HG03571 (cell line): ENCODE results near the gene PSMB7.
"Not testable (repeated sequence)": the region's sequence is repeated elsewhere in the genome, so short reads cannot be mapped to it uniquely, and the experiment has no call there.

ENCODE experiments used
- ATAC-seq: cut with Tn5 transposase; IDR thresholded peaks from one replicate; pipeline ENCODE4 v1.9.1; 2021; ENCODE audit not compliant: unreplicated experiment

Gene PSMB7

GRCh38 chr9:124443625-124444024 lies 28.4 kb upstream of the PSMB7 start:
- no peak for ATAC-seq

GRCh38 chr9:124442826-124443225 lies 27.6 kb upstream of the PSMB7 start:
- ATAC-seq = no peak

GRCh38 chr9:124442379-124442778 lies 27.1 kb upstream of the PSMB7 start:
- ATAC-seq = no peak

- no peak for ATAC-seq
Observed at GRCh38 chr9:124441291-124441690, 26.0 kb upstream of the PSMB7 start.

- ATAC-seq = no peak
Observed at GRCh38 chr9:124440786-124441185, 25.5 kb upstream of the PSMB7 start.

GRCh38 chr9:124439686-124440243 lies 24.5 kb upstream of the PSMB7 start:
- no peak for ATAC-seq

- no peak for ATAC-seq
Observed at GRCh38 chr9:124439086-124439485, 23.8 kb upstream of the PSMB7 start.

GRCh38 chr9:124438091-124438490 lies 22.8 kb upstream of the PSMB7 start:
- ATAC-seq = no peak

- no peak for ATAC-seq
Observed at GRCh38 chr9:124437086-124437485, 21.8 kb upstream of the PSMB7 start.

GRCh38 chr9:124436320-124436719 lies 21.1 kb upstream of the PSMB7 start:
- no peak for ATAC-seq

- no peak for ATAC-seq
Observed at GRCh38 chr9:124429530-124429867, 14.3 kb upstream of the PSMB7 start.

- no peak for ATAC-seq
Observed at GRCh38 chr9:124428751-124429529, 13.7 kb upstream of the PSMB7 start.

GRCh38 chr9:124427281-124427680 lies 12.0 kb upstream of the PSMB7 start:
- no peak for ATAC-seq

GRCh38 chr9:124426361-124426760 lies 11.1 kb upstream of the PSMB7 start:
- ATAC-seq = no peak

GRCh38 chr9:124425733-124426132 lies 10.5 kb upstream of the PSMB7 start:
- ATAC-seq = not testable (repeated sequence)

- ATAC-seq = no peak
Observed at GRCh38 chr9:124423591-124423990, 8.3 kb upstream of the PSMB7 start.

GRCh38 chr9:124423155-124423554 lies 7.9 kb upstream of the PSMB7 start:
- ATAC-seq = no peak

GRCh38 chr9:124420991-124421543 lies 5.8 kb upstream of the PSMB7 start:
- ATAC-seq = no peak

GRCh38 chr9:124419832-124420489 lies 4.7 kb upstream of the PSMB7 start:
- no peak for ATAC-seq

- no peak for ATAC-seq
Observed at GRCh38 chr9:124415852-124416484, 726 bp upstream of the PSMB7 start.

- ATAC-seq = no peak
Observed at GRCh38 chr9:124414612-124415011, 630 bp downstream of the PSMB7 start.

- no peak for ATAC-seq
Observed at GRCh38 chr9:124412228-124412575, 3.0 kb downstream of the PSMB7 start.
